Measurements from ENCODE around the gene DNAJC6.

DNAJC6 gene

DNA sequence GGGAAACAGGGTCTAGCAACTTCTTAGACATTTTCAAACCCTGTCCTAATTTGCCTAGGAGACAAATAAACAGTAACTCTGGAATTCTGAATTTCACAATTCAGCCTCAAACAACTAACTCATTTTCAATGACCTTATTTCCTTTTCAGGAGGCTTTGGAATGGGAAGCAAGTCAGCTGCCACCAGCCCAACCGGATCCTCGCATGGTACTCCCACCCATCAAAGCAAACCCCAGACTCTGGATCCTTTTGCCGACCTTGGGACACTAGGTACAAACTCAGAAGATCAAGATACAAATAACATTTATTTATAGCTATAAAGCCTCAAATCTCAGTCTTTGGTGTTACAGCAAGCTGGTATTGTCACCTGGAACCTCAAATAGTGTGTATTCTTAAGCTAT lies 92.3 kb downstream of the DNAJC6 start:
- H3K27me3 ChIP-seq (ENCODE audit: insufficient read depth, low read length, poor library complexity, severe bottlenecking), result no peaks in the 10 kb centered on the region
- H3K4me1 ChIP-seq (ENCODE audit: insufficient read depth, low read length, poor library complexity, severe bottlenecking), result no peaks in the 10 kb centered on the region
- no peak overlapping the region for H2AFZ ChIP-seq (ENCODE audit: low read length)
- no peaks in the 10 kb centered on the region for H3F3A ChIP-seq (ENCODE audit: low read depth)
- H4K20me1 ChIP-seq (ENCODE audit: insufficient read depth, low read length, poor library complexity, severe bottlenecking), result no peaks in the 10 kb centered on the region
- H3K9ac ChIP-seq (ENCODE audit: low read depth, low read length, poor library complexity, severe bottlenecking), result no peak overlapping the region
- no peaks in the 10 kb centered on the region for H3K79me2 ChIP-seq (ENCODE audit: insufficient read depth, low read length)
- no peaks in the 10 kb centered on the region for H3K9me2 ChIP-seq (replicated peaks; ENCODE audit: low read depth, low read length)
- no peak overlapping the region for H3K4me3 ChIP-seq (ENCODE audit: low read length, poor library complexity, severe bottlenecking)
- no peaks in the 10 kb centered on the region for H3K9me3 ChIP-seq (ENCODE audit: insufficient read depth, low read depth, low read length)
- H3K4me2 ChIP-seq (ENCODE audit: low read depth, low read length, poor library complexity, severe bottlenecking), result no peak overlapping the region
- peaks cover 17% of the 10 kb centered on the region; the same call in 1 of the 2 replicates for H3K36me3 ChIP-seq (ENCODE audit: insufficient read depth, low read length)
- TF ChIP-seq EZH2phosphoT487 (IDR thresholded peaks at IDR 0.05; ENCODE audit: borderline replicate concordance), result no peak
- TF ChIP-seq, protein P1, sequence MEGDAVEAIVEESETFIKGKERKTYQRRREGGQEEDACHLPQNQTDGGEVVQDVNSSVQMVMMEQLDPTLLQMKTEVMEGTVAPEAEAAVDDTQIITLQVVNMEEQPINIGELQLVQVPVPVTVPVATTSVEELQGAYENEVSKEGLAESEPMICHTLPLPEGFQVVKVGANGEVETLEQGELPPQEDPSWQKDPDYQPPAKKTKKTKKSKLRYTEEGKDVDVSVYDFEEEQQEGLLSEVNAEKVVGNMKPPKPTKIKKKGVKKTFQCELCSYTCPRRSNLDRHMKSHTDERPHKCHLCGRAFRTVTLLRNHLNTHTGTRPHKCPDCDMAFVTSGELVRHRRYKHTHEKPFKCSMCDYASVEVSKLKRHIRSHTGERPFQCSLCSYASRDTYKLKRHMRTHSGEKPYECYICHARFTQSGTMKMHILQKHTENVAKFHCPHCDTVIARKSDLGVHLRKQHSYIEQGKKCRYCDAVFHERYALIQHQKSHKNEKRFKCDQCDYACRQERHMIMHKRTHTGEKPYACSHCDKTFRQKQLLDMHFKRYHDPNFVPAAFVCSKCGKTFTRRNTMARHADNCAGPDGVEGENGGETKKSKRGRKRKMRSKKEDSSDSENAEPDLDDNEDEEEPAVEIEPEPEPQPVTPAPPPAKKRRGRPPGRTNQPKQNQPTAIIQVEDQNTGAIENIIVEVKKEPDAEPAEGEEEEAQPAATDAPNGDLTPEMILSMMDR (conservative IDR thresholded peaks at IDR 0.05; ENCODE audit: low read length), result no peak

DNA sequence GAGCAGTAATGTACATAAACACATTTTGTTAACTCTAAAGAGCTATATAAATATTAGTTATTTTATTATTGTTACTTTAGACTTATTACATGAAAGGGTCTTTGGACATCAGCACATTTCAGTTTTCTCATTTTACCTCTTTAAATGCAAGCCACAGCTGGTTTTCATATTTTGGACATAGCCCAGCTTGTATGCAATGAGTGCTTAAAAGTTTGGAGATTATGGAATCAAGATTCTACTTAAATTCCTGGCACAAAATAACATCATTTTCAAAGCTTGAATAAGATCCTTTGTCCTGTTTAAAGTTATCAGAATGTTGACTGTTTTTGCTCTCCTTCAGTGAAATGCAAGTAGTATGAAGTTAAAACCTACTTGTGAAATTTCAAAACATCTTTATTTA lies 95.6 kb downstream of the DNAJC6 start:
- H3K4me1 ChIP-seq (ENCODE audit: insufficient read depth, low read length, poor library complexity, severe bottlenecking), result no peaks in the 10 kb centered on the region
- no peaks in the 10 kb centered on the region for H3K27me3 ChIP-seq (ENCODE audit: insufficient read depth, low read length, poor library complexity, severe bottlenecking)
- H3K4me3 ChIP-seq (ENCODE audit: low read length, poor library complexity, severe bottlenecking), result no peak overlapping the region
- peaks cover 28% of the 10 kb centered on the region; the same call in 1 of the 2 replicates for H3K36me3 ChIP-seq (ENCODE audit: insufficient read depth, low read length)
- H3K4me2 ChIP-seq (ENCODE audit: low read depth, low read length, poor library complexity, severe bottlenecking), result no peak overlapping the region
- H3K79me2 ChIP-seq (ENCODE audit: insufficient read depth, low read length), result no peaks in the 10 kb centered on the region
- H4K20me1 ChIP-seq (ENCODE audit: insufficient read depth, low read length, poor library complexity, severe bottlenecking), result no peaks in the 10 kb centered on the region
- no peak overlapping the region for H3K9ac ChIP-seq (ENCODE audit: low read depth, low read length, poor library complexity, severe bottlenecking)
- H2AFZ ChIP-seq (ENCODE audit: low read length), result no peak overlapping the region
- TF ChIP-seq EZH2phosphoT487 (IDR thresholded peaks at IDR 0.05; ENCODE audit: borderline replicate concordance), result no peak
- H3F3A ChIP-seq (ENCODE audit: low read depth), result no peaks in the 10 kb centered on the region
- H3K9me3 ChIP-seq (ENCODE audit: insufficient read depth, low read depth, low read length), result no peaks in the 10 kb centered on the region
- H3K9me2 ChIP-seq (replicated peaks; ENCODE audit: low read depth, low read length), result no peaks in the 10 kb centered on the region

DNA sequence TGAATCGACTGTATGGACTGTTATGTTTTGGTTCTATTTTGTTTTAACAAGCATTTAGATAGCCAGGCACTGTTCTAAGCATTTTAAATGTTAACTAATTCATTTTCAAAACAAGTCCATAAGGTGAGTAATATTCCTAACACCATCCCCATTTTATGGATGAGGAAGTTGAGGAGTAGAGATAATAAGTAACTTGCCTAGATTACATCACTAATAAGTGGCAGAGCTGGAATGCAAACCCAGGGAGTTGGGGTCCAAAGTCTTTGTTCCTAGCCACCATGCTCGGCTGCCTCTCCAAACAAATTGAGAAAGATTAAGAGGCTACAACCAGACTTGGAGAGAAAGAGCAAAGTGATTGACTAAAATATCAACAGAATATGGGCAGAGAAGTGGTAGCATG lies 98.5 kb downstream of the DNAJC6 start:
- Histone ChIP-seq H3K36me3 (ENCODE audit: insufficient read depth, low read length) (peaks cover 22% of the 10 kb centered on the region; the same call in 1 of the 2 replicates), H3K9me3 (ENCODE audit: insufficient read depth, low read depth, low read length) (no peaks in the 10 kb centered on the region)
- TF ChIP-seq EZH2phosphoT487 (IDR thresholded peaks at IDR 0.05; ENCODE audit: borderline replicate concordance), result no peak
- TF ChIP-seq, protein P1 (conservative IDR thresholded peaks at IDR 0.05; ENCODE audit: low read length), result no peak

DNA sequence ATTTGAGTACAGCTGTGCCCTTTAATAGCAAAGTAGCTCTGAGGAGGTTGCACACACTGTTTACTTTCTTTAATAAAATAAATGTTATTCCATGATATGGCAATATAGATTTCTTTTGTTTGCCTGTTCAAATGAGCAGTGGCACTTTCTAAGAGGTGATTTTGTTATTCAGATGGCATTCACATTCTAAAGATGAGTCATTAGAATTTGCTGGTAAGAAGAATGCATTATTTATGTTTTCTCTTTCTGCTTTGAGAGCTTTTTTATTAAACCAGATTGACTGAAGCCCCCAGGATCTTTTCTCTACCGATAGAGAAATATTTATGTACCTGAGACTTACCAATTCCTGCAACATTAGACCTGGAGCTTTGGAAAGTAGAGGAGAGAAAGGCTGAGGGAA lies 100.0 kb downstream of the DNAJC6 start:
- Histone ChIP-seq H3K27me3 (ENCODE audit: insufficient read depth, low read length, poor library complexity, severe bottlenecking) (no peaks in the 10 kb centered on the region), H3K79me2 (ENCODE audit: insufficient read depth, low read length) (no peaks in the 10 kb centered on the region), H3K36me3 (ENCODE audit: insufficient read depth, low read length) (peaks cover 22% of the 10 kb centered on the region; the same call in 1 of the 2 replicates), H4K20me1 (ENCODE audit: insufficient read depth, low read length, poor library complexity, severe bottlenecking) (no peaks in the 10 kb centered on the region), H2AFZ (ENCODE audit: low read length) (no peak overlapping the region), H3K9me3 (ENCODE audit: insufficient read depth, low read depth, low read length) (no peaks in the 10 kb centered on the region), H3K9me2 (replicated peaks; ENCODE audit: low read depth, low read length) (no peaks in the 10 kb centered on the region), H3K4me1 (ENCODE audit: insufficient read depth, low read length, poor library complexity, severe bottlenecking) (no peaks in the 10 kb centered on the region), H3F3A (ENCODE audit: low read depth) (no peaks in the 10 kb centered on the region), H3K4me3 (ENCODE audit: low read length, poor library complexity, severe bottlenecking) (no peak overlapping the region), H3K9ac (ENCODE audit: low read depth, low read length, poor library complexity, severe bottlenecking) (no peak overlapping the region), H3K4me2 (ENCODE audit: low read depth, low read length, poor library complexity, severe bottlenecking) (no peak overlapping the region)
- TF ChIP-seq EZH2phosphoT487 (IDR thresholded peaks at IDR 0.05; ENCODE audit: borderline replicate concordance), result no peak
- TF ChIP-seq, protein P1 (conservative IDR thresholded peaks at IDR 0.05; ENCODE audit: low read length), result no peak

More for the DNA sequence above, 98.5 kb downstream of the DNAJC6 start:
- H3F3A ChIP-seq (ENCODE audit: low read depth), result no peaks in the 10 kb centered on the region
- H3K9me2 ChIP-seq (replicated peaks; ENCODE audit: low read depth, low read length), result no peaks in the 10 kb centered on the region
- no peak overlapping the region for H3K4me3 ChIP-seq (ENCODE audit: low read length, poor library complexity, severe bottlenecking)
- H2AFZ ChIP-seq (ENCODE audit: low read length), result no peak overlapping the region
- H3K4me1 ChIP-seq (ENCODE audit: insufficient read depth, low read length, poor library complexity, severe bottlenecking), result no peaks in the 10 kb centered on the region
- no peaks in the 10 kb centered on the region for H4K20me1 ChIP-seq (ENCODE audit: insufficient read depth, low read length, poor library complexity, severe bottlenecking)
- H3K4me2 ChIP-seq (ENCODE audit: low read depth, low read length, poor library complexity, severe bottlenecking), result no peak overlapping the region
- no peaks in the 10 kb centered on the region for H3K79me2 ChIP-seq (ENCODE audit: insufficient read depth, low read length)
- no peaks in the 10 kb centered on the region for H3K27me3 ChIP-seq (ENCODE audit: insufficient read depth, low read length, poor library complexity, severe bottlenecking)
- no peak overlapping the region for H3K9ac ChIP-seq (ENCODE audit: low read depth, low read length, poor library complexity, severe bottlenecking)
